GM19099 (cell line): ENCODE results near the gene RABAC1.

Experiments
- POLR2A ChIP-seq: IDR thresholded peaks from 3 replicates; pipeline ENCODE4 v1.6.1; 2011; ENCODE audit warnings: low read depth; ENCODE audit not compliant: insufficient read length; ENCODE audit errors: extremely low read depth

The RABAC1 gene

DNA sequence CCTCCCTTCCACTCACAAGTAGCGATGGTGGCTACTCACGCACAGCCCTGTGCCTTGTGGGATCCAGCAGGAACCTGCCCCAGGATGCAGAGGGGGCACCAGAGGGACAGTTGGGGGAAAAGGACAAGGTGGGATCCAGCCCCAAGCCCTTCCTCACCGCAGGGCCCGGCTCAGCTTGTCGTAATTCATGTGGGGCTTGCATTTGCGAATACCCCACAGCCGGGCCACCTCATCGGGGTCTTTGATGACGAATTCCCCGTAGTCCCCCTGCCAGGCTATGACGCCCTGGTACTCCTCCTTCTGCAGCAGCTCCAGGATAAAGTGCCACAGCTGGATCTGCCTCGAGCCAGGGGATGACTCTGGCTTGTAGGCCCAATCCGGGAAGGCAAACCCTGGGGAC lies 49.4 kb downstream of the RABAC1 start:
- no peak for TF ChIP-seq POLR2A

- TF ChIP-seq POLR2A: peak; percentile 10
Observed at GRCh38 chr19:41908724-41909464, 50.2 kb downstream of the RABAC1 start.

GRCh38 chr19:41907994-41908615 lies 51.0 kb downstream of the RABAC1 start:
- TF ChIP-seq POLR2A: no peak

- no peak for TF ChIP-seq POLR2A
Observed at GRCh38 chr19:41906916-41907680, 52.0 kb downstream of the RABAC1 start.
